Cardiac muscle cell (in vitro differentiated cells and primary cell): ENCODE measurements around the gene IGSF10. TPM values are rescaled to one million over a fixed set of nuclear protein-coding genes. Genes with fewer than 3 reads are reported as not detected.

ENCODE experiments used
- DNase-seq, 2 donors: peaks; one replicate each; pipeline versions ENCODE4 v3.0.0 to v3.0.0-alpha.2; 2010 to 2017; ENCODE audit warnings: low read depth in 1 of 2, low spot score in 1 of 2
- H3K27ac ChIP-seq: fragments of 200-600 bp; sonication (generic); 2 replicates; pipeline ENCODE4 v1.5.1; 2016
- H3K27me3 ChIP-seq: fragments of 200-600 bp; sonication (generic); 2 replicates; pipeline ENCODE4 v1.6.0; 2016; ENCODE audit warnings: control low read depth
- H3K36me3 ChIP-seq: fragments of 200-600 bp; sonication (generic); 2 replicates; pipeline ENCODE4 v1.5.1; 2016; ENCODE audit warnings: control low read depth
- H3K4me1 ChIP-seq: fragments of 200-600 bp; sonication (generic); 2 replicates; pipeline ENCODE4 v1.8.1; 2017; ENCODE audit warnings: low read depth, mild to moderate bottlenecking, mixed run types
- H3K4me3 ChIP-seq: fragments of 200-600 bp; sonication (generic); 2 replicates; pipeline ENCODE4 v1.5.1; 2016; ENCODE audit warnings: mild to moderate bottlenecking
- H3K9me3 ChIP-seq: fragments of 200-600 bp; sonication (generic); 2 replicates; pipeline ENCODE4 v1.5.1; 2017; ENCODE audit warnings: low read depth, mild to moderate bottlenecking, control low read depth
- polyA plus RNA-seq: library from polyadenylated mRNA; unstranded; fragments of >200 nt; fragmentation: Nextera tagmentation; extraction: Ambion mirVana; gene quantifications from 2 replicates; pipeline ENCODE4 v1.2.1, GENCODE V29; 2016
- total RNA-seq: library from RNA; depleted of rRNA; stranded (reverse); fragments of >200 nt; gene quantifications from 2 replicates; pipeline ENCODE4 v1.2.3, GENCODE V29; 2016
- TF ChIP-seq, protein P1 (sequence below): IDR thresholded peaks from 2 replicates; pipeline ENCODE4 v1.5.1; 2012; ENCODE audit warnings: low read depth, mild to moderate bottlenecking, low read length

Gene IGSF10
- total and polyA plus RNA-seq, 2 experiments from 2014 or later: 0.33 TPM; not detected in 1

DNA sequence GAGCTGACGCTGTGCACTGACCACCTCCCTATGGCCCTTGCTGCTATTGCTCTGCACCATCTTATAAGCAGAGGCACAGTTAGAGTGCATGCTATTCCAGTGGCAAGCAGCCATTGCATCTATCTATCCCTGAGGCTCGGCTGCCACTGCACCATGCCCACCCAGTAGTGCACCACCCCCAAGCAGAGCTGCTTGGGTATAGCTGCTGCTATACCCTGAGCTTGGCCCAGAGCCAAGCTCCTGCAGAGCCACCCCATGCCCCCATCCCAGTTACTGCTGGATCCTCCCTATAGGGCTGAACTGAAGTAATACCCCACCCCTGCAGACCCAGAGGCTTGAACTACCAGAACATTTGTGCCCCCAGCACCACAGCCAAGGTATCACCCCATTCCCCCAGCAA lies 19.6 kb upstream of the IGSF10 start:
- Histone ChIP-seq H3K36me3 (no peaks in the 10 kb centered on the region), H3K4me1 (peaks cover 41% of the 10 kb centered on the region), H3K27ac (no peak overlapping the region), H3K4me3 (no peak overlapping the region), H3K9me3 (no peaks in the 10 kb centered on the region), H3K27me3 (no peaks in the 10 kb centered on the region)
- TF ChIP-seq, protein P1, sequence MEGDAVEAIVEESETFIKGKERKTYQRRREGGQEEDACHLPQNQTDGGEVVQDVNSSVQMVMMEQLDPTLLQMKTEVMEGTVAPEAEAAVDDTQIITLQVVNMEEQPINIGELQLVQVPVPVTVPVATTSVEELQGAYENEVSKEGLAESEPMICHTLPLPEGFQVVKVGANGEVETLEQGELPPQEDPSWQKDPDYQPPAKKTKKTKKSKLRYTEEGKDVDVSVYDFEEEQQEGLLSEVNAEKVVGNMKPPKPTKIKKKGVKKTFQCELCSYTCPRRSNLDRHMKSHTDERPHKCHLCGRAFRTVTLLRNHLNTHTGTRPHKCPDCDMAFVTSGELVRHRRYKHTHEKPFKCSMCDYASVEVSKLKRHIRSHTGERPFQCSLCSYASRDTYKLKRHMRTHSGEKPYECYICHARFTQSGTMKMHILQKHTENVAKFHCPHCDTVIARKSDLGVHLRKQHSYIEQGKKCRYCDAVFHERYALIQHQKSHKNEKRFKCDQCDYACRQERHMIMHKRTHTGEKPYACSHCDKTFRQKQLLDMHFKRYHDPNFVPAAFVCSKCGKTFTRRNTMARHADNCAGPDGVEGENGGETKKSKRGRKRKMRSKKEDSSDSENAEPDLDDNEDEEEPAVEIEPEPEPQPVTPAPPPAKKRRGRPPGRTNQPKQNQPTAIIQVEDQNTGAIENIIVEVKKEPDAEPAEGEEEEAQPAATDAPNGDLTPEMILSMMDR: no peak
- no peak for DNase-seq

GRCh38 chr3:151479452-151479851 lies 18.6 kb upstream of the IGSF10 start:
- TF ChIP-seq, protein P1: no peak
- no peak overlapping the region for H3K4me3 ChIP-seq
- no peaks in the 10 kb centered on the region for H3K27me3 ChIP-seq
- peak in 1 of 2 donors; percentile 38 for DNase-seq
- peaks cover 41% of the 10 kb centered on the region for H3K4me1 ChIP-seq
- H3K27ac ChIP-seq: no peak overlapping the region
- no peaks in the 10 kb centered on the region for H3K36me3 ChIP-seq
- no peaks in the 10 kb centered on the region for H3K9me3 ChIP-seq

- no peak overlapping the region for H3K27ac ChIP-seq
- no peak overlapping the region for H3K4me3 ChIP-seq
- no peaks in the 10 kb centered on the region for H3K27me3 ChIP-seq
- no peaks in the 10 kb centered on the region for H3K36me3 ChIP-seq
- H3K9me3 ChIP-seq: no peaks in the 10 kb centered on the region
- TF ChIP-seq, protein P1: no peak
- H3K4me1 ChIP-seq: peaks cover 35% of the 10 kb centered on the region
- peak in 1 of 2 donors; percentile 42 for DNase-seq
These were observed 17.5 kb upstream of the IGSF10 start for GRCh38 chr3:151478335-151478697.

DNA sequence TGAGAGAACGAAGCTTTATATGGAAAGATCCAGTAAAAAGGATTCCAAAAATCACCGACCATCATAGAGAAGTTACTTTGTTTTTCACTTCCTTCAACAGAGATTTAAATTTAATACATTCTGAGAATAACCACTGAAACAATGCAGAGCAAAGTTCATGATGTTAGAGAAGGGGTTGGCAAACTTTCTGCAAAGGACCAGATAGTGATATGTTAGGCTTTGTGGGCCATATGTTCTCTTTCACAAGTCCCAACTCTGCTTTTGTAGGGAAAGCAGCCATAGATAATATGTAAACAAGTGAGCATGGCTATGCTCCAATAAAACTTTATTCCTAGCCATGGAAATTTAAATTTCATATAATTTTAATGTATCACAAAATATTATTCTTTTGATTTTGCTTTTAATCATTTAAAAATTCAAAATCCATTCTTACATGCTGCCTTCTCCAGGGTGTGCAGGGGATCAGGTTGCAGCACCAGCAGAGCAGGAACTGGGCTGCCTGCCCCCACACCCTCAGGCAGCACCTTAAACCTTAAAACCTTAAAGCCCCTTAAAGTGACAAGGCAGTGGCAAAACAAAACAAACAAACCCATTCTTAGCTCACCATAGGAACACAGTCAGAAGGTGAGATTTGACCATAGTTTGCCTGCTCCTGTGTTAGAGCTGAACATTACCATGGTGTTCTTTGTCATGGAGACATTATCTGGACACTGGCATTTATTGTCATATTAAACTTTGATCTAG lies 16.9 kb upstream of the IGSF10 start:
- H3K4me3 ChIP-seq: no peak overlapping the region
- peak in 1 of 2 donors; percentile 54 for DNase-seq
- TF ChIP-seq, protein P1: no peak

GRCh38 chr3:151476344-151477018 lies 15.6 kb upstream of the IGSF10 start:
- Histone ChIP-seq H3K9me3 (no peaks in the 10 kb centered on the region), H3K4me3 (no peak overlapping the region), H3K27me3 (no peaks in the 10 kb centered on the region), H3K27ac (no peak overlapping the region), H3K36me3 (no peaks in the 10 kb centered on the region), H3K4me1 (peaks cover 35% of the 10 kb centered on the region)
- TF ChIP-seq, protein P1: no peak
- DNase-seq: peak in 1 of 2 donors; percentile 79

More for the DNA sequence above, 16.9 kb upstream of the IGSF10 start:
- Histone ChIP-seq H3K27me3 (no peaks in the 10 kb centered on the region), H3K27ac (no peak overlapping the region), H3K4me1 (peaks cover 35% of the 10 kb centered on the region), H3K9me3 (no peaks in the 10 kb centered on the region), H3K36me3 (no peaks in the 10 kb centered on the region)
